GM23338 (cell line): ENCODE measurements around the gene SLC2A2. TPM values are rescaled to one million over a fixed set of nuclear protein-coding genes. Genes with fewer than 3 reads are reported as not detected.

Experiments
- ATAC-seq: fragments of 200-7000 bp; cut with Tn5 transposase; 3 replicates; pipeline ENCODE4 v1.9.1; 2020
- DNase-seq: peaks from one replicate; pipeline ENCODE4 v3.0.0-alpha.2; 2015; ENCODE audit warnings: low spot score
- H2AFZ ChIP-seq: fragments of 200-600 bp; sonication (generic); 2 replicates; pipeline ENCODE4 v1.8.0; 2016; ENCODE audit warnings: antibody characterized with exemption, mild to moderate bottlenecking, moderate library complexity
- H3F3A ChIP-seq: fragments of 200-600 bp; sonication (generic); replicated peaks from 2 replicates; pipeline ENCODE4 v1.8.0; 2017; ENCODE audit warnings: antibody characterized with exemption, mixed run types, low read depth
- H3K27ac ChIP-seq: fragments of 200-600 bp; sonication (generic); 2 replicates; pipeline ENCODE4 v1.6.1; 2016; ENCODE audit warnings: low read depth
- H3K27me3 ChIP-seq: fragments of 200-600 bp; sonication (generic); 2 replicates; pipeline ENCODE4 v1.8.0; 2016; ENCODE audit warnings: mild to moderate bottlenecking, mixed run types, moderate library complexity; ENCODE audit not compliant: insufficient read depth
- H3K36me3 ChIP-seq: fragments of 200-600 bp; sonication (generic); 2 replicates; pipeline ENCODE4 v1.8.0; 2016; ENCODE audit warnings: mild to moderate bottlenecking; ENCODE audit not compliant: insufficient read depth
- H3K4me1 ChIP-seq: fragments of 200-600 bp; sonication (generic); 2 replicates; pipeline ENCODE4 v1.8.0; 2016; ENCODE audit warnings: mild to moderate bottlenecking, moderate library complexity; ENCODE audit not compliant: insufficient read depth
- H3K4me2 ChIP-seq: fragments of 200-600 bp; sonication (generic); 2 replicates; pipeline ENCODE4 v1.7.1; 2017; ENCODE audit warnings: mixed run types
- H3K4me3 ChIP-seq: fragments of 200-600 bp; sonication (generic); 2 replicates; pipeline ENCODE4 v1.6.1; 2016; ENCODE audit warnings: mixed run types
- H3K79me2 ChIP-seq: fragments of 200-600 bp; sonication (generic); replicated peaks from 2 replicates; pipeline ENCODE4 v1.8.0; 2017; ENCODE audit warnings: mild to moderate bottlenecking; ENCODE audit not compliant: insufficient read depth
- H3K9me2 ChIP-seq: fragments of 200-600 bp; sonication (generic); 2 replicates; pipeline ENCODE4 v1.8.0; 2017; ENCODE audit not compliant: insufficient read depth
- H4K20me1 ChIP-seq: fragments of 200-600 bp; sonication (generic); replicated peaks from 2 replicates; pipeline ENCODE4 v1.8.0; 2017; ENCODE audit warnings: mild to moderate bottlenecking; ENCODE audit not compliant: insufficient read depth
- H3K27ac Mint-ChIP-seq: 2 replicates; pipeline ENCODE4 v1.8.0; 2020; ENCODE audit warnings: inconsistent platforms, mild to moderate bottlenecking, moderate library complexity, mixed read lengths
- H3K27me3 Mint-ChIP-seq: 3 replicates; pipeline ENCODE4 v1.8.0; 2022; ENCODE audit warnings: low read depth, mild to moderate bottlenecking, moderate library complexity, mixed read lengths, inconsistent platforms; ENCODE audit not compliant: insufficient read depth, poor library complexity
- H3K36me3 Mint-ChIP-seq: 3 replicates; pipeline ENCODE4 v1.8.0; 2021; ENCODE audit warnings: low read depth, mild to moderate bottlenecking, inconsistent platforms, moderate library complexity, mixed read lengths
- H3K4me1 Mint-ChIP-seq: 3 replicates; pipeline ENCODE4 v1.8.0; 2020; ENCODE audit warnings: mild to moderate bottlenecking, inconsistent platforms, mixed read lengths
- H3K4me3 Mint-ChIP-seq: 3 replicates; pipeline ENCODE4 v1.8.0; 2021; ENCODE audit warnings: moderate library complexity, mild to moderate bottlenecking, inconsistent platforms, mixed read lengths
- H3K9me3 Mint-ChIP-seq: 3 replicates; pipeline ENCODE4 v1.8.0; 2020; ENCODE audit warnings: moderate library complexity, mild to moderate bottlenecking, inconsistent platforms, mixed read lengths
- CREB1 ChIP-seq: fragments of 250-450 bp; sonication (Bioruptor Pico); IDR thresholded peaks from 2 replicates; pipeline ENCODE4 v1.5.0; 2020; ENCODE audit warnings: low read depth, mild to moderate bottlenecking, moderate library complexity
- ETS1 ChIP-seq: IDR thresholded peaks from 2 replicates; pipeline ENCODE4 v1.6.1; 2016; ENCODE audit warnings: antibody characterized with exemption
- EZH2 ChIP-seq: fragments of 200-600 bp; sonication (generic); IDR thresholded peaks from one replicate; pipeline ENCODE4 v1.8.0; 2017; ENCODE audit warnings: antibody characterized with exemption, mild to moderate bottlenecking, low read depth; ENCODE audit not compliant: unreplicated experiment
- JUNB ChIP-seq: IDR thresholded peaks from one replicate; pipeline ENCODE4 v1.6.1; 2016; ENCODE audit warnings: antibody characterized with exemption; ENCODE audit not compliant: unreplicated experiment
- NANOG ChIP-seq: IDR thresholded peaks from 2 replicates; pipeline ENCODE4 v1.6.1; 2016; ENCODE audit warnings: antibody characterized with exemption, borderline replicate concordance
- POLR2AphosphoS5 ChIP-seq: IDR thresholded peaks from 2 replicates; pipeline ENCODE4 v1.6.1; 2016; ENCODE audit warnings: antibody characterized with exemption, low read depth
- STAT1 ChIP-seq: IDR thresholded peaks from one replicate; pipeline ENCODE4 v1.6.1; 2016; ENCODE audit warnings: antibody characterized with exemption; ENCODE audit not compliant: unreplicated experiment
- ZNF331 ChIP-seq: fragments of 250-450 bp; sonication (Bioruptor Pico); IDR thresholded peaks from 2 replicates; pipeline ENCODE4 v1.5.0; 2020; ENCODE audit warnings: low read depth, mild to moderate bottlenecking, moderate library complexity
- polyA plus RNA-seq: library from polyadenylated mRNA; unstranded; fragments of >200 nt; fragmentation: Nextera tagmentation; extraction: Ambion mirVana; gene quantifications from 2 replicates; pipeline ENCODE4 v1.2.1, GENCODE V29; 2016
- total RNA-seq: library from RNA; depleted of rRNA; stranded (reverse); fragments of >200 nt; shearing (Covaris generic); gene quantifications from 2 replicates; pipeline ENCODE4 v1.2.3, GENCODE V29; 2014
- TF ChIP-seq, protein P1 (sequence below): IDR thresholded peaks from one replicate; pipeline ENCODE4 v1.6.1; 2018; ENCODE audit warnings: antibody characterized with exemption; ENCODE audit not compliant: unreplicated experiment
- TF ChIP-seq, protein P2 (sequence below), 2 experiments: fragments of 200-600 bp in 1 of 2; sonication (generic) in 1 of 2; conservative IDR thresholded peaks; 2 replicates each; pipeline versions ENCODE4 v1.5.1 to v1.6.1; 2016 to 2017; ENCODE audit warnings: antibody characterized with exemption in 2 of 2, low read depth in 2 of 2, mild to moderate bottlenecking in 2 of 2, moderate library complexity in 1 of 2

Gene SLC2A2
- total and polyA plus RNA-seq, 2 experiments from 2014 or later, result not detected

GRCh38 chr3:171001957-171002694, 24.4 kb downstream of the SLC2A2 start:
- H3K36me3 ChIP-seq, result no peaks in the 10 kb centered on the region
- peaks cover 1% of the 10 kb centered on the region for H3K27me3 Mint-ChIP-seq
- no peaks in the 10 kb centered on the region for H3F3A ChIP-seq
- H3K27ac Mint-ChIP-seq, result no peak overlapping the region
- no peaks in the 10 kb centered on the region for H3K27me3 ChIP-seq
- H3K4me3 Mint-ChIP-seq, result no peak overlapping the region
- no peaks in the 10 kb centered on the region for H3K9me2 ChIP-seq
- no peak overlapping the region for H2AFZ ChIP-seq
- H3K4me1 Mint-ChIP-seq, result no peaks in the 10 kb centered on the region
- no peaks in the 10 kb centered on the region for H3K9me3 Mint-ChIP-seq
- DNase-seq (no peak), ATAC-seq (no peak)
- no peak overlapping the region for H3K4me3 ChIP-seq
- no peak overlapping the region for H3K4me2 ChIP-seq
- H3K27ac ChIP-seq, result no peak overlapping the region
- H3K36me3 Mint-ChIP-seq, result no peaks in the 10 kb centered on the region
- no peaks in the 10 kb centered on the region for H3K79me2 ChIP-seq
- no peak for TF ChIP-seq ZNF331 (CRISPR knock-in tag)
- H4K20me1 ChIP-seq, result no peaks in the 10 kb centered on the region
- H3K4me1 ChIP-seq, result no peaks in the 10 kb centered on the region

- no peak overlapping the region for H3K27ac ChIP-seq
- H3K36me3 ChIP-seq, result no peaks in the 10 kb centered on the region
- no peak overlapping the region for H3K4me3 Mint-ChIP-seq
- no peaks in the 10 kb centered on the region for H3K79me2 ChIP-seq
- H3F3A ChIP-seq, result no peaks in the 10 kb centered on the region
- no peaks in the 10 kb centered on the region for H3K9me2 ChIP-seq
- H2AFZ ChIP-seq, result no peak overlapping the region
- H3K27me3 Mint-ChIP-seq, result no peaks in the 10 kb centered on the region
- H3K4me3 ChIP-seq, result no peak overlapping the region
- no peaks in the 10 kb centered on the region for H4K20me1 ChIP-seq
- ATAC-seq (no peak), DNase-seq (no peak)
- no peak overlapping the region for H3K4me2 ChIP-seq
- no peaks in the 10 kb centered on the region for H3K4me1 ChIP-seq
- H3K27ac Mint-ChIP-seq, result no peak overlapping the region
- H3K4me1 Mint-ChIP-seq, result no peaks in the 10 kb centered on the region
- no peaks in the 10 kb centered on the region for H3K9me3 Mint-ChIP-seq
- H3K27me3 ChIP-seq, result no peaks in the 10 kb centered on the region
- no peaks in the 10 kb centered on the region for H3K36me3 Mint-ChIP-seq
- TF ChIP-seq ETS1 (no peak), NANOG (no peak), EZH2 (no peak), JUNB (no peak), CREB1 (CRISPR knock-in tag) (no peak), STAT1 (no peak), POLR2AphosphoS5 (no peak)
- TF ChIP-seq, protein P1, sequence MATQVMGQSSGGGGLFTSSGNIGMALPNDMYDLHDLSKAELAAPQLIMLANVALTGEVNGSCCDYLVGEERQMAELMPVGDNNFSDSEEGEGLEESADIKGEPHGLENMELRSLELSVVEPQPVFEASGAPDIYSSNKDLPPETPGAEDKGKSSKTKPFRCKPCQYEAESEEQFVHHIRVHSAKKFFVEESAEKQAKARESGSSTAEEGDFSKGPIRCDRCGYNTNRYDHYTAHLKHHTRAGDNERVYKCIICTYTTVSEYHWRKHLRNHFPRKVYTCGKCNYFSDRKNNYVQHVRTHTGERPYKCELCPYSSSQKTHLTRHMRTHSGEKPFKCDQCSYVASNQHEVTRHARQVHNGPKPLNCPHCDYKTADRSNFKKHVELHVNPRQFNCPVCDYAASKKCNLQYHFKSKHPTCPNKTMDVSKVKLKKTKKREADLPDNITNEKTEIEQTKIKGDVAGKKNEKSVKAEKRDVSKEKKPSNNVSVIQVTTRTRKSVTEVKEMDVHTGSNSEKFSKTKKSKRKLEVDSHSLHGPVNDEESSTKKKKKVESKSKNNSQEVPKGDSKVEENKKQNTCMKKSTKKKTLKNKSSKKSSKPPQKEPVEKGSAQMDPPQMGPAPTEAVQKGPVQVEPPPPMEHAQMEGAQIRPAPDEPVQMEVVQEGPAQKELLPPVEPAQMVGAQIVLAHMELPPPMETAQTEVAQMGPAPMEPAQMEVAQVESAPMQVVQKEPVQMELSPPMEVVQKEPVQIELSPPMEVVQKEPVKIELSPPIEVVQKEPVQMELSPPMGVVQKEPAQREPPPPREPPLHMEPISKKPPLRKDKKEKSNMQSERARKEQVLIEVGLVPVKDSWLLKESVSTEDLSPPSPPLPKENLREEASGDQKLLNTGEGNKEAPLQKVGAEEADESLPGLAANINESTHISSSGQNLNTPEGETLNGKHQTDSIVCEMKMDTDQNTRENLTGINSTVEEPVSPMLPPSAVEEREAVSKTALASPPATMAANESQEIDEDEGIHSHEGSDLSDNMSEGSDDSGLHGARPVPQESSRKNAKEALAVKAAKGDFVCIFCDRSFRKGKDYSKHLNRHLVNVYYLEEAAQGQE, result no peak
- TF ChIP-seq, protein P2, sequence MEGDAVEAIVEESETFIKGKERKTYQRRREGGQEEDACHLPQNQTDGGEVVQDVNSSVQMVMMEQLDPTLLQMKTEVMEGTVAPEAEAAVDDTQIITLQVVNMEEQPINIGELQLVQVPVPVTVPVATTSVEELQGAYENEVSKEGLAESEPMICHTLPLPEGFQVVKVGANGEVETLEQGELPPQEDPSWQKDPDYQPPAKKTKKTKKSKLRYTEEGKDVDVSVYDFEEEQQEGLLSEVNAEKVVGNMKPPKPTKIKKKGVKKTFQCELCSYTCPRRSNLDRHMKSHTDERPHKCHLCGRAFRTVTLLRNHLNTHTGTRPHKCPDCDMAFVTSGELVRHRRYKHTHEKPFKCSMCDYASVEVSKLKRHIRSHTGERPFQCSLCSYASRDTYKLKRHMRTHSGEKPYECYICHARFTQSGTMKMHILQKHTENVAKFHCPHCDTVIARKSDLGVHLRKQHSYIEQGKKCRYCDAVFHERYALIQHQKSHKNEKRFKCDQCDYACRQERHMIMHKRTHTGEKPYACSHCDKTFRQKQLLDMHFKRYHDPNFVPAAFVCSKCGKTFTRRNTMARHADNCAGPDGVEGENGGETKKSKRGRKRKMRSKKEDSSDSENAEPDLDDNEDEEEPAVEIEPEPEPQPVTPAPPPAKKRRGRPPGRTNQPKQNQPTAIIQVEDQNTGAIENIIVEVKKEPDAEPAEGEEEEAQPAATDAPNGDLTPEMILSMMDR (conservative IDR thresholded peaks at IDR 0.05; ENCODE audit: low read depth in 2 of 2), result no peak
Measured at GRCh38 chr3:171001250-171001893, 25.1 kb downstream of the SLC2A2 start.
